ENCODE results near the gene SLC26A11. TPM values are rescaled to one million over a fixed set of nuclear protein-coding genes. Genes with fewer than 3 reads are reported as not detected.
"Not testable (repeated sequence)": the region's sequence is repeated elsewhere in the genome, so short reads cannot be mapped to it uniquely, and the experiment has no call there.

The SLC26A11 gene
- total RNA-seq, 1 donor from 2014 or later, result 27.7 TPM

DNA sequence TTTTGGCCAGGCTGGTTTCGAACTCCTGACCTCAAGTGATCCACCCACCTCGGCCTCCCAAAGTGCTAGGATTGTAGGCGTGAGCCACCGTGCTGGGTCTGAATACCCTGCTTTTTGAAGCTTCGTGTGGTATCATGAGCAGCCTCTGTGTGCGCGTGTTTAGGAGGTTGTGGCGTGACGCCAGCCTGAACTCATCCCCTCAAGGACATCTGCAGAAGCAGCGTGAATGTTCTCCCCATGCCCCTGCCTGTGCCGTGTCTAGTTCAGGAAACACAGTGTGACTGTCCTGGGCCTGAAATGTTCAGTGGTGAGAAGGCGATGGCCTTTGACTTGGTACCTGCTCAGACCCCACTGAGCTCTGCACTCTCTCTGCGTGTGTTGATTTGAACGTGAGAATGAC lies 76.0 kb downstream of the SLC26A11 start:
- TF ChIP-seq, protein P1, sequence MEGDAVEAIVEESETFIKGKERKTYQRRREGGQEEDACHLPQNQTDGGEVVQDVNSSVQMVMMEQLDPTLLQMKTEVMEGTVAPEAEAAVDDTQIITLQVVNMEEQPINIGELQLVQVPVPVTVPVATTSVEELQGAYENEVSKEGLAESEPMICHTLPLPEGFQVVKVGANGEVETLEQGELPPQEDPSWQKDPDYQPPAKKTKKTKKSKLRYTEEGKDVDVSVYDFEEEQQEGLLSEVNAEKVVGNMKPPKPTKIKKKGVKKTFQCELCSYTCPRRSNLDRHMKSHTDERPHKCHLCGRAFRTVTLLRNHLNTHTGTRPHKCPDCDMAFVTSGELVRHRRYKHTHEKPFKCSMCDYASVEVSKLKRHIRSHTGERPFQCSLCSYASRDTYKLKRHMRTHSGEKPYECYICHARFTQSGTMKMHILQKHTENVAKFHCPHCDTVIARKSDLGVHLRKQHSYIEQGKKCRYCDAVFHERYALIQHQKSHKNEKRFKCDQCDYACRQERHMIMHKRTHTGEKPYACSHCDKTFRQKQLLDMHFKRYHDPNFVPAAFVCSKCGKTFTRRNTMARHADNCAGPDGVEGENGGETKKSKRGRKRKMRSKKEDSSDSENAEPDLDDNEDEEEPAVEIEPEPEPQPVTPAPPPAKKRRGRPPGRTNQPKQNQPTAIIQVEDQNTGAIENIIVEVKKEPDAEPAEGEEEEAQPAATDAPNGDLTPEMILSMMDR (conservative IDR thresholded peaks at IDR 0.05), result no peak
- H3K4me1 Mint-ChIP-seq, result peaks cover 16% of the 10 kb centered on the region
- H3K36me3 Mint-ChIP-seq (ENCODE audit: low read depth), result peaks cover 15% of the 10 kb centered on the region
- H3K27me3 Mint-ChIP-seq (ENCODE audit: low read depth), result no peaks in the 10 kb centered on the region
- H3K9me3 Mint-ChIP-seq, result no peaks in the 10 kb centered on the region
- no peak overlapping the region for H3K4me3 Mint-ChIP-seq
- no peak for DNase-seq (ENCODE audit: low read depth, low spot score)
- peak overlapping the region; percentile 50 for H3K27ac Mint-ChIP-seq (ENCODE audit: unreplicated experiment)

DNA sequence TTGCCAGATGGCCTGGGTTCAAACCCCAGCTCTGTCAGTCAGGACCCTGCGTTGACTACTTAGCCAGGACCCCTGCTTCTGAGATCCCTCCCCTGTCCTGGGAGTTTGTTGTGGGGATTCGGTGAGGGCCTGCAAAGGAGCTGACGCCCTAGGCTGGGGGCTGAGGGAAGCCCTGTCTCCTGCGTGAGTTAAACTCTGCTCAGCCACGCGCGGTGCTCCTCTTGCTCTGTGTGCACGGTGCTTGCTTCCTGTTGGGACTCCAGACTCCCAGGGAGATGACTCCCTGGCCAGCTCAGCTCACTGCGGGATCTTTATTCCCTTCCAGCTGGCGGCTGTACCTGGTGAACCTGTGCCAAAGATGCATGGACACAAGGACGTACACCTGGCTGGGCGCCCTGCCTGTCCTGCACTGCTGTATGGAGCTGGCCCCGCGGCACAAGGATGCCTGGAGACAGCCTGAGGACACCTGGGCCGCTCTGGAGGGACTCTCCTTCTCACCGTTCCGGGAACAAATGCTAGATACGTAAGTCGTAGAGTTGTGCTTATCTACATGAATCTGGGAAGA lies 77.9 kb downstream of the SLC26A11 start:
- Mint-ChIP-seq H3K36me3 (ENCODE audit: low read depth) (peaks cover 24% of the 10 kb centered on the region), H3K4me1 (no peaks in the 10 kb centered on the region), H3K9me3 (no peaks in the 10 kb centered on the region), H3K4me3 (no peak overlapping the region), H3K27me3 (ENCODE audit: low read depth) (no peaks in the 10 kb centered on the region), H3K27ac (ENCODE audit: unreplicated experiment) (peak overlapping the region; percentile 45)
- no peak for DNase-seq (ENCODE audit: low read depth, low spot score)
- TF ChIP-seq, protein P1 (conservative IDR thresholded peaks at IDR 0.05), result no peak

DNA sequence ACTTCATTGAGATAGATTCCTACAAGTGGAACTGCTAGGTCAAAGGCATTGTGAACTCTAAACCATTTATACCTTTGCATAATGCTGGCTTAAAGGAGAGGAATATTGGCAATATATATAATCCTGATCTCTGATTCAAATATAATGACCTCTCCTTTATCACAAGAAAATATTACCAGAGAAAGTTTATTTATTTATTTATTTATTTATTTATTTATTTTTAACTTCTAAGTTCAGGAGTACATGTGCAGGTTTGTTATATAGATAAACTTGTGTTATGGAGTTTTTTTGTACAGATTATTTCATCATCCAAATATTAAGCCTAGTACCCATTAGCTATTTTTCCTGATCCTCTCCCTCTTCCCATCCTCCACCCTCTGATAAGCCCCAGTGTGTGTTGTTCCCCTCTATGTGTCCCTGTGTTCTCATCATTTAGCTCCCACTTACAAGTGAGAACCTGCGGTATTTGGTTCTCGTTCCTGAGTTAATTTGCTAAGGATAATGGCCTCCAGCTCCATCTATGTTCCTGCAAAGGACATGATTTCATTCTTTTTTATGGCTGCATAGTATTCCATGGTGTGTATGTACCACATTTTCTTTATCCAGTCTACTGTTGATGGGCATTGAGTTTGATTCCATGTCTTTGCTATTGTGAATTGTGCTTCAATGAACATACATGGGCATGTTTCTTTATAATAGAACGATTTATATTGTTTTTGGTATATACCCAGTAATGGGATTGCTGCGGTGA lies 79.3 kb downstream of the SLC26A11 start:
- not testable (repeated sequence) for H3K9me3 Mint-ChIP-seq; H3K4me3 Mint-ChIP-seq; DNase-seq (ENCODE audit: low read depth, low spot score); H3K27me3 Mint-ChIP-seq (ENCODE audit: low read depth); H3K4me1 Mint-ChIP-seq; H3K27ac Mint-ChIP-seq (ENCODE audit: unreplicated experiment)
- peaks cover 29% of the 10 kb centered on the region for H3K36me3 Mint-ChIP-seq (ENCODE audit: low read depth)

DNA sequence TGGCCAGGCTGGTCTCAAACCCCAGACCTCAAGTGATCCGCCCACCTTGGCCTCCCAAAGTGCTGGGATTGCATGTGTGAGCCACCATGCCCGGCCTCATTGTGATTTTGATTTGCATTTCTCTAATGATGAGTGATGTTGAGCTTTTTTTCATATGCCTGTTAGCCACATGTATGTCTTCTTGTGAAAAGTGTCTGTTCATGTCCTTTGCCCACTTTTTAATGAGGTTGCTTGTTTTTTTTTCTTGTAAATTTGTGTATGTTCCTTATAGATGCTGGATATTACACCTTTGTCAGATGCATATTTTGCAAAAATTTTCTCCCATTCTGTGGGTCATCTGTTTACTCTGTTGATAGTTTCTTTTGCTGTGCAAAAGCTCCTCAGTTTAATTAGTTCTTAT lies 80.5 kb downstream of the SLC26A11 start:
- H3K36me3 Mint-ChIP-seq (ENCODE audit: low read depth), result peaks cover 32% of the 10 kb centered on the region
- not testable (repeated sequence) for H3K4me1 Mint-ChIP-seq; DNase-seq (ENCODE audit: low read depth, low spot score); H3K9me3 Mint-ChIP-seq; H3K27me3 Mint-ChIP-seq (ENCODE audit: low read depth); H3K27ac Mint-ChIP-seq (ENCODE audit: unreplicated experiment); H3K4me3 Mint-ChIP-seq

Other genes with a start within 250 kb of the SLC26A11 start
- 96.2 and 96.5 TPM in 2 replicates for gene TBC1D16, start 184.6 kb upstream of the SLC26A11 start, total RNA-seq
- 22.7 and 23.8 TPM in 2 replicates for gene CCDC40, start 183.8 kb upstream of the SLC26A11 start, total RNA-seq
- gene GAA, start 118.8 kb upstream of the SLC26A11 start, total RNA-seq, result 36.2 and 38.4 TPM in 2 replicates
- gene EIF4A3, start 73.3 kb upstream of the SLC26A11 start, total RNA-seq, result 135 and 141 TPM in 2 replicates
- gene CARD14, start 50.4 kb upstream of the SLC26A11 start, total RNA-seq, result 1.3 and 1.7 TPM in 2 replicates
- gene SGSH, start 94 bp upstream of the SLC26A11 start, total RNA-seq, result 31.8 and 32.8 TPM in 2 replicates
- 29.6 and 31.9 TPM in 2 replicates for gene RNF213, start 40.4 kb downstream of the SLC26A11 start, total RNA-seq
- gene ENDOV, start 194.7 kb downstream of the SLC26A11 start, total RNA-seq, result 34.9 and 38.0 TPM in 2 replicates